Activated CD4-positive, alpha-beta T cell treated with anti-CD3 and anti-CD28 coated beads, Interleukin-2, amount 10 ng/mL, durations not matched to agents 7 days and 5 days (primary cell): ENCODE results near the gene CNGB1. TPM values are rescaled to one million over a fixed set of nuclear protein-coding genes. Genes with fewer than 3 reads are reported as not detected.

Experiments
- CTCF ChIA-PET: fragments of 350-600 bp; sonication (Branson Sonifier 250); formaldehyde crosslinking; loops from one replicate; lab custom pipeline; 2021; ENCODE audit warnings: antibody characterized with exemption; lab: Charles Lee
- POLR2A ChIA-PET: fragments of 350-600 bp; sonication (Branson Sonifier 250); formaldehyde crosslinking; loops from one replicate; lab custom pipeline; 2021; ENCODE audit warnings: antibody characterized with exemption; lab: Charles Lee
- DNase-seq: peaks from one replicate; pipeline ENCODE4 v3.0.0-alpha.2; 2020
- H3K27ac Mint-ChIP-seq: one replicate; pipeline ENCODE4 v1.8.0; 2021; ENCODE audit warnings: mild to moderate bottlenecking, moderate library complexity, mixed read lengths
- H3K27me3 Mint-ChIP-seq: one replicate; pipeline ENCODE4 v1.8.0; 2021; ENCODE audit warnings: mixed read lengths
- H3K36me3 Mint-ChIP-seq: one replicate; pipeline ENCODE4 v1.8.0; 2021; ENCODE audit warnings: low read depth, mixed read lengths
- H3K4me1 Mint-ChIP-seq: one replicate; pipeline ENCODE4 v1.8.0; 2021; ENCODE audit warnings: mixed read lengths
- H3K4me3 Mint-ChIP-seq: one replicate; pipeline ENCODE4 v1.8.0; 2021; ENCODE audit warnings: mild to moderate bottlenecking, moderate library complexity, mixed read lengths
- H3K9me3 Mint-ChIP-seq: one replicate; pipeline ENCODE4 v1.8.0; 2021; ENCODE audit warnings: mixed read lengths
- total RNA-seq, 2 experiments: library from RNA; stranded (reverse); gene quantifications; one replicate each; pipeline ENCODE4 v1.2.3, GENCODE V29; 2021

CNGB1 gene
- total RNA-seq, 2 experiments from 2014 or later, result not detected

DNA sequence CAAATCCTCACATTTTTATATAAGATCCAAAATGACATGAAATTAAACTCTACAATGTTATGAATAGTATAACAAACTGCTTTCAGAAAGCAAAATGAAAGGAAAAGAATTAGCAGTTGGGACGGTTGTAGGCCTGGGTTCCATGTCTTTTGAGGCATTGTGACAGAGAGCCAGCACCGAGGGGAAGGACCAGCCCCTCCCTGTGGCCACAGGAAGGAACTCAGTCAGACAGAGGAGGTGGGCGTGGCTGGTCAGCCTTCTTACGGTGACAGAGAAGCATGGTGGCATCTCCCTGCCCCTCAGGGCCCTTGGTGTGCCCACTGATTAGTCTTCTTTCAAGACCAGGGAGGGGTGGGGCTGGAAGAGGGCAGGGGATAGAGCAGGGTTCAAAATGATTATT lies 23.9 kb upstream of the CNGB1 start:
- Mint-ChIP-seq H3K9me3 (no peaks in the 10 kb centered on the region), H3K4me3 (no peak overlapping the region), H3K27me3 (no peaks in the 10 kb centered on the region), H3K4me1 (peaks cover 47% of the 10 kb centered on the region), H3K27ac (peak overlapping the region; percentile 39), H3K36me3 (peaks cover 33% of the 10 kb centered on the region)
- CTCF ChIA-PET, result no interaction called here
- peak; percentile 60 for DNase-seq
- POLR2A ChIA-PET, result no interaction called here

DNA sequence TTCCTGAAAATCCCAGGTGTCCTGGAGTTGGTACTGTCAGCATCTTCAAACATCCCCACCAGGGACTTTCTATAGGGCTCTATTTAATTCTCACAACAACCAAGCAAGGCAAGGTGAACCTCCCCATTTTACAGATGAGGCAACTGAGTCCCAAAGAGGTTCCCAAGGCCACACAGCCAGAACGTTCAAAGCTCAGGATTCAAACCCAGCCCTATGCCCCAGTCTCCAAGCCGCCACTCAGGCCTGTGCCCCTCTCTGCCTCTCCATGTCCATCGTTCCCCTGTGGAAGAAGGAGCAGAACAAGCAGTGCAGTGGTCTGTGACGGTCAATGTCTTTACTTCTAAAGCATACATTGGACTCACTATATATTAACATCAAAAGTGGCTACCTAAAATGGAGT lies 23.4 kb upstream of the CNGB1 start:
- Mint-ChIP-seq H3K36me3 (peaks cover 33% of the 10 kb centered on the region), H3K27me3 (no peaks in the 10 kb centered on the region), H3K27ac (peak overlapping the region; percentile 39), H3K4me3 (no peak overlapping the region), H3K9me3 (no peaks in the 10 kb centered on the region), H3K4me1 (peaks cover 45% of the 10 kb centered on the region)
- POLR2A ChIA-PET, result no interaction called here
- no peak for DNase-seq
- CTCF ChIA-PET, result interaction anchor here (0.8 kb wide), 1 partner anchor 10 kb away, joined by 4 read pairs; no protein-coding TSS in a partner anchor

- no peak for DNase-seq
- no peak overlapping the region for H3K4me3 Mint-ChIP-seq
- H3K9me3 Mint-ChIP-seq, result no peaks in the 10 kb centered on the region
- H3K4me1 Mint-ChIP-seq, result peaks cover 40% of the 10 kb centered on the region
- peaks cover 33% of the 10 kb centered on the region for H3K36me3 Mint-ChIP-seq
- no peak overlapping the region for H3K27ac Mint-ChIP-seq
- ChIA-PET CTCF (interaction anchor here (0.8 kb wide), 1 partner anchor 9 kb away, joined by 4 read pairs; no protein-coding TSS in a partner anchor), POLR2A (no interaction called here)
- H3K27me3 Mint-ChIP-seq, result no peaks in the 10 kb centered on the region
Measured at GRCh38 chr16:57993897-57994296, 23.0 kb upstream of the CNGB1 start.

DNA sequence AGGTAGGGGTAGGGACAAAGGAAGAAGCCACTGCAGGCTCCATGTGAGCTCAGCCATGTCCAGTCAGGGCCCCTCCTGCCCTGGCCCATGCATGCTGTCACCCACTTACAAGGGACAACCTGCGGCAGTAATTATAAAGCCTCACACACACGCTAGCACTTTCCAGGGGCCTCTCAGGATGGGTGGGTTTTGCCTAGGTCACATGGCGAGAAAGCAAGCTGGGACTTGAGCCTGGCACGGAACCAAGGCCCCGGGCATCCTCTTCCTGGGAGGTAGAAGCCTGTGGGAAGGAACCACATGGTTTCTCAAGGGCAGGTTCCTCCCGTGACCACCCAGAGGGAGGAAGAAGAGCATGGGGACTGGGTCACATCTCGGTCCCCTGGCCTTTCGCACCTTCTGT lies 22.5 kb upstream of the CNGB1 start:
- peaks cover 32% of the 10 kb centered on the region for H3K36me3 Mint-ChIP-seq
- no peaks in the 10 kb centered on the region for H3K9me3 Mint-ChIP-seq
- no peak overlapping the region for H3K27ac Mint-ChIP-seq
- DNase-seq, result no peak
- no peak overlapping the region for H3K4me3 Mint-ChIP-seq
- ChIA-PET CTCF (interaction anchor here (0.8 kb wide), 1 partner anchor 9 kb away, joined by 4 read pairs; no protein-coding TSS in a partner anchor), POLR2A (no interaction called here)
- no peaks in the 10 kb centered on the region for H3K27me3 Mint-ChIP-seq
- H3K4me1 Mint-ChIP-seq, result peaks cover 35% of the 10 kb centered on the region

GRCh38 chr16:57992084-57992483 lies 21.2 kb upstream of the CNGB1 start:
- POLR2A ChIA-PET, result no interaction called here
- Mint-ChIP-seq H3K27me3 (no peaks in the 10 kb centered on the region), H3K4me3 (no peak overlapping the region), H3K27ac (no peak overlapping the region), H3K9me3 (no peaks in the 10 kb centered on the region), H3K36me3 (peaks cover 22% of the 10 kb centered on the region), H3K4me1 (peaks cover 22% of the 10 kb centered on the region)
- CTCF ChIA-PET, result no interaction called here
- DNase-seq, result no peak

DNA sequence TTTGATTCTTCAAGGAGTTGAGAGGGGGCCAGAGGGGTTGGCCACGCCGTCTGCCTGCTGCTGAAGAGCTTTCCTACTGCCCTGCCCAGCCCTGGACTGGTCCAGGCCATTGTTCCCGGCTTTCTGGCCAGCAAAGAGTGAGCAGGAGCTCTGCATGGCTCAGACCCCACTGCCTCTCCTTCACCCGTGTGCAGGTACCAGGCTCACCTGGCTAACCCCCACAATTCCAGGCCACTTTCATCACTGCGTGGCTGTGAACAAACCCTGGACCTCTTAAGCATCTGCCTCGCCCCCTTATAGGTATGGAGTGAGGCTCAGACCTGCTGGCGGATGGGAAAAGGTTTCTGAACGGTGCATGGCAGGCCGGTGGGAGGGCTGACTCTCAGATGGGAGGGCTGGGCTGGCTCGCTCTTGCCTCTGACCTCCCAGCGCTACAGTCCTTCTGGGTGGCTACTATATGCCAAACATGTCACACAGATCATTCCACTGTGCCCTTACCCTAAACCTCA lies 20.7 kb upstream of the CNGB1 start:
- CTCF ChIA-PET, result no interaction called here
- Mint-ChIP-seq H3K4me1 (peaks cover 20% of the 10 kb centered on the region), H3K27me3 (no peaks in the 10 kb centered on the region), H3K4me3 (no peak overlapping the region), H3K9me3 (no peaks in the 10 kb centered on the region), H3K36me3 (peaks cover 21% of the 10 kb centered on the region), H3K27ac (no peak overlapping the region)
- no peak for DNase-seq
- POLR2A ChIA-PET, result no interaction called here

GRCh38 chr16:57988929-57989328 lies 18.0 kb upstream of the CNGB1 start:
- peaks cover 3% of the 10 kb centered on the region for H3K36me3 Mint-ChIP-seq
- DNase-seq, result no peak
- peaks cover 13% of the 10 kb centered on the region for H3K4me1 Mint-ChIP-seq
- CTCF ChIA-PET, result no interaction called here
- H3K27me3 Mint-ChIP-seq, result peaks cover 2% of the 10 kb centered on the region
- POLR2A ChIA-PET, result no interaction called here
- no peak overlapping the region for H3K4me3 Mint-ChIP-seq
- no peaks in the 10 kb centered on the region for H3K9me3 Mint-ChIP-seq
- H3K27ac Mint-ChIP-seq, result no peak overlapping the region

DNA sequence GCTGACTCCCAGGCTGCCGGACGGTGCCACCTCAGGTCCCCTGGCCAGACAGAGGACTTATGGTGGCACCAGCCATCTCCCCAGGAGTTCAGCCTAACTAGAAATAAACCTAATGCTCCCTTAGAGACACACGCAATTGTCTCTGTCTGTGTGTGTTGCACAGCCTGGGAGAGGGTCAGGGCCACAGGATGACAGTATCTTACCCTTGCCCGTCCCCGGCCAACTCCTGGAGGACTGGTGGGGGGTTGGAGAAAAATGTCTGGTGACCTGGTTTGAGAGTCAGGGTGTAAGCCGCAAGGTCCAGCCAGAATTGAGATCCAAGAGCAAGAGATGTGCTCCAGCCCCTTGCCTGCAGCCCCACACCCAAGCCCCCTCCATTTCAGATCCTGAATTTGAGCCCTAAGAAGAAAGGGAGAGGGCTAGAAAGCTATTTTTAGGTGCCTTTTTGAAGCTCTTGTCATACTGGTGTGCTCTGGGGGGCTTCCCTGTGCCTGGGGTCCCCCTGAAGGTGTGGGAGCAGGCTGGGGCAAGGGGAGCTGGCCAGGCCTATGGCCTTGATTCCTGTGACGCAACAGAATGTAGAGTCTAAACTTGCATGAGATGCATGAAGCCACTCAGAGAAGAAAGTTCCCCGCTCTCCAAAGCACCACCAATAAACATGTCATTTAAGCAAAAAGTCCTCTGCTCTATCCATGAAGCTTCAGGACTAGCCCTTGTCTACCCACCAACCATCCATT lies 16.7 kb upstream of the CNGB1 start:
- Mint-ChIP-seq H3K36me3 (no peaks in the 10 kb centered on the region), H3K4me3 (no peak overlapping the region), H3K27me3 (peaks cover 2% of the 10 kb centered on the region), H3K9me3 (no peaks in the 10 kb centered on the region), H3K27ac (no peak overlapping the region), H3K4me1 (peaks cover 13% of the 10 kb centered on the region)
- ChIA-PET CTCF (interaction anchor here (0.6 to 0.9 kb wide), 2 partner anchors 11 to 90 kb away, joined by 3 to 5 read pairs; no protein-coding TSS in a partner anchor), POLR2A (no interaction called here)
- no peak for DNase-seq

DNA sequence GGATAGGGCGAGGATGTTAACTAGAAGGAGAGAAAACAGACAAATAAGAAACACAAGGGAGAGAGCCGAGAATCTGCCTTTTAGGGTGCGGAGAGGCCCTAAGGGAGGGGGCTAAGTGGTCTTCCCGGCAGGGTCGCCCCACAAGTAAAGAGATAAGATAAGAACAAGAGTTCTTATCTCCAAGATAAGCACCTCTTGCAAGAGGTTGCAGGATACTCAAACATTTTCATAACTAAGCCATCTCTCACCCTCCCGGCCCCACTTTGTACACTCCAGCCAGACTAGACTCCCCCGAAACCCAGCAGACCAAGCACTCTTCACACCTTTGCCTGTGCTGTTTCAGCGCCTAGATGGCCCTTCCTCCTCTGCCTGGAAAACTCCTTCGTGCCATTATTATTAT lies 15.3 kb upstream of the CNGB1 start:
- ChIA-PET POLR2A (no interaction called here), CTCF (interaction anchor here (1.2 kb wide), 1 partner anchor 14 kb away, joined by 3 read pairs; the partner anchor contains the start of gene ZNF319)
- Mint-ChIP-seq H3K27ac (no peak overlapping the region), H3K27me3 (peaks cover 8% of the 10 kb centered on the region), H3K4me3 (no peak overlapping the region), H3K9me3 (no peaks in the 10 kb centered on the region), H3K36me3 (no peaks in the 10 kb centered on the region), H3K4me1 (peaks cover 13% of the 10 kb centered on the region)
- DNase-seq, result no peak

- Mint-ChIP-seq H3K9me3 (no peaks in the 10 kb centered on the region), H3K4me3 (peak overlapping the region; percentile 75), H3K27me3 (peaks cover 8% of the 10 kb centered on the region), H3K4me1 (peaks cover 13% of the 10 kb centered on the region), H3K36me3 (no peaks in the 10 kb centered on the region), H3K27ac (no peak overlapping the region)
- no peak for DNase-seq
- POLR2A ChIA-PET, result no interaction called here
- CTCF ChIA-PET, result interaction anchor here (1.0 to 1.2 kb wide), 4 partner anchors 8 to 86 kb away, joined by 3 to 4 read pairs (median 4); partner anchors contain the start of gene ZNF319
Measured at GRCh38 chr16:57985204-57986181, 14.6 kb upstream of the CNGB1 start.

- Mint-ChIP-seq H3K27me3 (peaks cover 8% of the 10 kb centered on the region), H3K4me1 (peaks cover 13% of the 10 kb centered on the region), H3K36me3 (no peaks in the 10 kb centered on the region), H3K9me3 (no peaks in the 10 kb centered on the region), H3K27ac (peak overlapping the region; percentile 50), H3K4me3 (peak overlapping the region; percentile 75)
- ChIA-PET POLR2A (no interaction called here), CTCF (interaction anchor here (0.6 to 1.1 kb wide), 4 partner anchors 9 to 237 kb away, joined by 3 to 4 read pairs (median 4); no protein-coding TSS in a partner anchor)
- peak; percentile 93 for DNase-seq
Measured at GRCh38 chr16:57984443-57985203, 13.7 kb upstream of the CNGB1 start.

- CTCF ChIA-PET, result no interaction called here
- peaks cover 8% of the 10 kb centered on the region for H3K27me3 Mint-ChIP-seq
- no peak overlapping the region for H3K27ac Mint-ChIP-seq
- no peaks in the 10 kb centered on the region for H3K9me3 Mint-ChIP-seq
- POLR2A ChIA-PET, result no interaction called here
- no peak for DNase-seq
- H3K4me3 Mint-ChIP-seq, result no peak overlapping the region
- H3K36me3 Mint-ChIP-seq, result no peaks in the 10 kb centered on the region
- H3K4me1 Mint-ChIP-seq, result peaks cover 13% of the 10 kb centered on the region
Measured at GRCh38 chr16:57982385-57982784, 11.5 kb upstream of the CNGB1 start.
